Thoracic aorta endothelial cell (primary cell): ENCODE results near the gene SRSF5. TPM values are rescaled to one million over a fixed set of nuclear protein-coding genes. Genes with fewer than 3 reads are reported as not detected.

Experiments used
- small RNA-seq: library from RNA; depleted of rRNA; stranded (forward); fragments of <200 nt; gene quantifications from one replicate; pipeline ENCODE3, GENCODE V24; 2012
- total RNA-seq: library from RNA; depleted of rRNA; stranded (reverse); fragments of >200 nt; gene quantifications from 2 replicates; pipeline ENCODE4 v1.2.3, GENCODE V29; 2012

The SRSF5 gene
- total RNA-seq: 153 and 211 TPM in 2 replicates

DNA sequence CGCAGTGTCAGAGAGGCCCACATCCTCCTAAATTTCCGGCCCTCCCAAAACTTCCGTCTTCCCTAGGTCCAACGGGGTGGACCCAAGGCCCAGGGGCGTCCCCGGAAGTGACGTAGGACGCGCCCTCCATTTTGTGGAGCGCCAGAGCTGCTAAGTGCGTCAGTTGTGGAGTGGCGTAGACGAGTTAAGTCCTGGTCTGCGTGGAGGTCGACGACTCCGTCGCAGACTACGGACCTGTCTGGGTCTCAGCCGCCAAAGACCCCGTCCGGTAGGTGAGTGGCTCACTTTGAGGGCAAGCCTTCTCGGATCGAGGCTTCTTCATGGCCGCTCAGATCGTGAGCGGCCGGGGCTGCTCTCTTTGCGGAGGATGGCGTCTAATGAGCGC, at the start of gene SRSF5:
Gene SRSF5, plus strand, starts transcription at position 159 of the 385 bp plus-strand sequence. CDS start 1,015 bp downstream, outside the sequence.

GRCh38 chr14:69796797-69797500, 30.0 kb downstream of the SRSF5 start, which contains the start of gene SLC10A1:
SLC10A1 (minus strand) TSS chr14:69797241; CDS start chr14:69797155, 86 bp downstream.

Small RNAs within 50 kb of the gene (small RNA-seq; reads per million reads assigned to genes)
- not detected for gene RF00614

Other genes starting within 250 kb of the SRSF5 start
- not detected in 2 replicates for gene CCDC177, start 192.3 kb upstream of the SRSF5 start, total RNA-seq
- 15.4 and 21.3 TPM in 2 replicates for gene SUSD6, start 155.5 kb upstream of the SRSF5 start, total RNA-seq
- not detected in 2 replicates for gene SLC10A1, start 30.1 kb downstream of the SRSF5 start, total RNA-seq
- 0.14 and 1.2 TPM in 2 replicates for gene SMOC1, start 112.3 kb downstream of the SRSF5 start, total RNA-seq